ENCODE data around the gene PSMB3.

DNA sequence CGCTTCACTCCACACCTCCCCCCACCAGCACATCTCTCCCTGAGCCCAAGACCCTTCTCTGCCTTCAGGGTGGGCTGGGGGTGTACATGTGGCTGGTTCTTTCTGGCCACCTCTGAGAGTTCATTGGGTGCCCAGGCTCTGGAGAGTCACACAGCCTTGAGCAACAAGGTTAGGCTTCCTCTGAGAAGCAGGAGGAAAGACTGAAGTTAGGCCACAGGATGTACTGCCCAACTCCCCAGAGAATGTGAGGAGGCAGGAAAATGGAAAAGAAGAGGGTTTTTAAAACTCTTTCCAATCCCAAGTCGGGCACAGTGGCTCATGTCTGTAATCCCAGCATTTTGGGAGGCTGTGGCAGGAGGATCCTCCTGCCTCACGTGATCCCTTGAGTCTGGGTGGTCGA is 11.7 kb upstream of the PSMB3 start:
- TF ChIP-seq, protein P1, sequence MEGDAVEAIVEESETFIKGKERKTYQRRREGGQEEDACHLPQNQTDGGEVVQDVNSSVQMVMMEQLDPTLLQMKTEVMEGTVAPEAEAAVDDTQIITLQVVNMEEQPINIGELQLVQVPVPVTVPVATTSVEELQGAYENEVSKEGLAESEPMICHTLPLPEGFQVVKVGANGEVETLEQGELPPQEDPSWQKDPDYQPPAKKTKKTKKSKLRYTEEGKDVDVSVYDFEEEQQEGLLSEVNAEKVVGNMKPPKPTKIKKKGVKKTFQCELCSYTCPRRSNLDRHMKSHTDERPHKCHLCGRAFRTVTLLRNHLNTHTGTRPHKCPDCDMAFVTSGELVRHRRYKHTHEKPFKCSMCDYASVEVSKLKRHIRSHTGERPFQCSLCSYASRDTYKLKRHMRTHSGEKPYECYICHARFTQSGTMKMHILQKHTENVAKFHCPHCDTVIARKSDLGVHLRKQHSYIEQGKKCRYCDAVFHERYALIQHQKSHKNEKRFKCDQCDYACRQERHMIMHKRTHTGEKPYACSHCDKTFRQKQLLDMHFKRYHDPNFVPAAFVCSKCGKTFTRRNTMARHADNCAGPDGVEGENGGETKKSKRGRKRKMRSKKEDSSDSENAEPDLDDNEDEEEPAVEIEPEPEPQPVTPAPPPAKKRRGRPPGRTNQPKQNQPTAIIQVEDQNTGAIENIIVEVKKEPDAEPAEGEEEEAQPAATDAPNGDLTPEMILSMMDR (IDR thresholded peaks at IDR 0.05): no peak
- TF ChIP-seq POLR2A (IDR thresholded peaks at IDR 0.05): no peak
